ENCODE data around the gene C1QTNF4.
A peak's percentile ranks its signal among the peaks of the same experiment; 100 is the strongest.

DNA sequence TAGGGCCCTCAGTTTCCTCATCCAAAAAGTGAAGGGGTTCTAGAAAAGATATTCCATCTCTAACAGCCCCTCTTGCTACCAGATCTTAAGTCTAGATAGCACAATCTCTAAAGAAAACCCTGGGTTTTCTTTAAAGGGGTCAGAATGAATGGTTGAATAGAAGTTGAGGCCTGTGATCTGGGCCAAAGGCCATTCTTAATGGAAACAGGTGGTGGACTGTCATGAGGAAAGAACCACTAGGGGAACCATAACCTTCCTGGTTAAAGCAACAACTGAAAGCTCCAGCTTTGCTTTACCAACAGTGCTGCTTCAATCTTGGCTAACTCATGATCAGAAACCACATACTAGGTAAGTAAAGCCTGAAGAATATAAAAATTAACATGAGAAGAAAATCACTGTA, 43.1 kb downstream of the C1QTNF4 start:
- TF ChIP-seq, protein P1, sequence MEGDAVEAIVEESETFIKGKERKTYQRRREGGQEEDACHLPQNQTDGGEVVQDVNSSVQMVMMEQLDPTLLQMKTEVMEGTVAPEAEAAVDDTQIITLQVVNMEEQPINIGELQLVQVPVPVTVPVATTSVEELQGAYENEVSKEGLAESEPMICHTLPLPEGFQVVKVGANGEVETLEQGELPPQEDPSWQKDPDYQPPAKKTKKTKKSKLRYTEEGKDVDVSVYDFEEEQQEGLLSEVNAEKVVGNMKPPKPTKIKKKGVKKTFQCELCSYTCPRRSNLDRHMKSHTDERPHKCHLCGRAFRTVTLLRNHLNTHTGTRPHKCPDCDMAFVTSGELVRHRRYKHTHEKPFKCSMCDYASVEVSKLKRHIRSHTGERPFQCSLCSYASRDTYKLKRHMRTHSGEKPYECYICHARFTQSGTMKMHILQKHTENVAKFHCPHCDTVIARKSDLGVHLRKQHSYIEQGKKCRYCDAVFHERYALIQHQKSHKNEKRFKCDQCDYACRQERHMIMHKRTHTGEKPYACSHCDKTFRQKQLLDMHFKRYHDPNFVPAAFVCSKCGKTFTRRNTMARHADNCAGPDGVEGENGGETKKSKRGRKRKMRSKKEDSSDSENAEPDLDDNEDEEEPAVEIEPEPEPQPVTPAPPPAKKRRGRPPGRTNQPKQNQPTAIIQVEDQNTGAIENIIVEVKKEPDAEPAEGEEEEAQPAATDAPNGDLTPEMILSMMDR (IDR thresholded peaks at IDR 0.05), result peak in 2 of 6 experiments; percentile 20 to 50
- TF ChIP-seq POLR2A (IDR thresholded peaks at IDR 0.05), result no peak
